PC-9 (cell line): Measurements from ENCODE around the gene TSFM.
"Not testable (repeated sequence)": the region's sequence is repeated elsewhere in the genome, so short reads cannot be mapped to it uniquely, and the experiment has no call there.

Experiments
- EZH2 ChIP-seq: fragments of 200-600 bp; sonication (generic); IDR thresholded peaks from 2 replicates; pipeline ENCODE4 v1.8.0; 2017; ENCODE audit warnings: antibody characterized with exemption, low read depth
- TF ChIP-seq, protein P1 (sequence below): fragments of 200-600 bp; sonication (generic); conservative IDR thresholded peaks from 2 replicates; pipeline ENCODE4 v1.6.1; 2017; ENCODE audit warnings: mixed run types, antibody characterized with exemption, mild to moderate bottlenecking, moderate library complexity

DNA sequence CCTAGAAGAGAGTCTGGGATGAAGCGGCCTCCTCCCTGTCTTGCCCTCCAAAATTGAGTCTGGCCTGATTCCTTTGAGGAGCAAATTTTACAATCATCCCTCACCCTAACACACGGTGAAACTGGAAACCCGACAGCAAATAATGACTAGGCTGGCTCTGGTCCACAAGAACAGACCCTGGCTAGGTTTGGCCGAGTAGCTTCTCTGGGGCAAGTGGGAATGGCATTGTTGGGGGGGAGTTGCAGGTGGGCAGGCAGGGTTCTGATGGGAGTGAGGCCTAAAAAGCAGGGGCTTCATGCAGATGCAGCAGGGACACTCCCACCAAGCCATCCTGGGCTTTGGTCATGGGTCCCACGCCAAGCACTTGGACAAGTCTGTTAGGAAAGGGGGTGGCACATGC is 38.4 kb downstream of the TSFM start:
- TF ChIP-seq, protein P1, sequence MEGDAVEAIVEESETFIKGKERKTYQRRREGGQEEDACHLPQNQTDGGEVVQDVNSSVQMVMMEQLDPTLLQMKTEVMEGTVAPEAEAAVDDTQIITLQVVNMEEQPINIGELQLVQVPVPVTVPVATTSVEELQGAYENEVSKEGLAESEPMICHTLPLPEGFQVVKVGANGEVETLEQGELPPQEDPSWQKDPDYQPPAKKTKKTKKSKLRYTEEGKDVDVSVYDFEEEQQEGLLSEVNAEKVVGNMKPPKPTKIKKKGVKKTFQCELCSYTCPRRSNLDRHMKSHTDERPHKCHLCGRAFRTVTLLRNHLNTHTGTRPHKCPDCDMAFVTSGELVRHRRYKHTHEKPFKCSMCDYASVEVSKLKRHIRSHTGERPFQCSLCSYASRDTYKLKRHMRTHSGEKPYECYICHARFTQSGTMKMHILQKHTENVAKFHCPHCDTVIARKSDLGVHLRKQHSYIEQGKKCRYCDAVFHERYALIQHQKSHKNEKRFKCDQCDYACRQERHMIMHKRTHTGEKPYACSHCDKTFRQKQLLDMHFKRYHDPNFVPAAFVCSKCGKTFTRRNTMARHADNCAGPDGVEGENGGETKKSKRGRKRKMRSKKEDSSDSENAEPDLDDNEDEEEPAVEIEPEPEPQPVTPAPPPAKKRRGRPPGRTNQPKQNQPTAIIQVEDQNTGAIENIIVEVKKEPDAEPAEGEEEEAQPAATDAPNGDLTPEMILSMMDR, result not testable (repeated sequence)
- TF ChIP-seq EZH2, result not testable (repeated sequence)
